GM23338 (cell line): ENCODE results near the gene CEP70. TPM values are rescaled to one million over a fixed set of nuclear protein-coding genes. Genes with fewer than 3 reads are reported as not detected.

Experiments
- ATAC-seq: fragments of 200-7000 bp; cut with Tn5 transposase; 3 replicates; pipeline ENCODE4 v1.9.1; 2020
- DNase-seq: peaks from one replicate; pipeline ENCODE4 v3.0.0-alpha.2; 2015; ENCODE audit warnings: low spot score
- H2AFZ ChIP-seq: fragments of 200-600 bp; sonication (generic); 2 replicates; pipeline ENCODE4 v1.8.0; 2016; ENCODE audit warnings: antibody characterized with exemption, mild to moderate bottlenecking, moderate library complexity
- H3F3A ChIP-seq: fragments of 200-600 bp; sonication (generic); replicated peaks from 2 replicates; pipeline ENCODE4 v1.8.0; 2017; ENCODE audit warnings: antibody characterized with exemption, mixed run types, low read depth
- H3K27ac ChIP-seq: fragments of 200-600 bp; sonication (generic); 2 replicates; pipeline ENCODE4 v1.6.1; 2016; ENCODE audit warnings: low read depth
- H3K27me3 ChIP-seq: fragments of 200-600 bp; sonication (generic); 2 replicates; pipeline ENCODE4 v1.8.0; 2016; ENCODE audit warnings: mild to moderate bottlenecking, mixed run types, moderate library complexity; ENCODE audit not compliant: insufficient read depth
- H3K36me3 ChIP-seq: fragments of 200-600 bp; sonication (generic); 2 replicates; pipeline ENCODE4 v1.8.0; 2016; ENCODE audit warnings: mild to moderate bottlenecking; ENCODE audit not compliant: insufficient read depth
- H3K4me1 ChIP-seq: fragments of 200-600 bp; sonication (generic); 2 replicates; pipeline ENCODE4 v1.8.0; 2016; ENCODE audit warnings: mild to moderate bottlenecking, moderate library complexity; ENCODE audit not compliant: insufficient read depth
- H3K4me2 ChIP-seq: fragments of 200-600 bp; sonication (generic); 2 replicates; pipeline ENCODE4 v1.7.1; 2017; ENCODE audit warnings: mixed run types
- H3K4me3 ChIP-seq: fragments of 200-600 bp; sonication (generic); 2 replicates; pipeline ENCODE4 v1.6.1; 2016; ENCODE audit warnings: mixed run types
- H3K79me2 ChIP-seq: fragments of 200-600 bp; sonication (generic); replicated peaks from 2 replicates; pipeline ENCODE4 v1.8.0; 2017; ENCODE audit warnings: mild to moderate bottlenecking; ENCODE audit not compliant: insufficient read depth
- H3K9me2 ChIP-seq: fragments of 200-600 bp; sonication (generic); 2 replicates; pipeline ENCODE4 v1.8.0; 2017; ENCODE audit not compliant: insufficient read depth
- H4K20me1 ChIP-seq: fragments of 200-600 bp; sonication (generic); replicated peaks from 2 replicates; pipeline ENCODE4 v1.8.0; 2017; ENCODE audit warnings: mild to moderate bottlenecking; ENCODE audit not compliant: insufficient read depth
- H3K27ac Mint-ChIP-seq: 2 replicates; pipeline ENCODE4 v1.8.0; 2020; ENCODE audit warnings: inconsistent platforms, mild to moderate bottlenecking, moderate library complexity, mixed read lengths
- H3K27me3 Mint-ChIP-seq: 3 replicates; pipeline ENCODE4 v1.8.0; 2022; ENCODE audit warnings: low read depth, mild to moderate bottlenecking, moderate library complexity, mixed read lengths, inconsistent platforms; ENCODE audit not compliant: insufficient read depth, poor library complexity
- H3K36me3 Mint-ChIP-seq: 3 replicates; pipeline ENCODE4 v1.8.0; 2021; ENCODE audit warnings: low read depth, mild to moderate bottlenecking, inconsistent platforms, moderate library complexity, mixed read lengths
- H3K4me1 Mint-ChIP-seq: 3 replicates; pipeline ENCODE4 v1.8.0; 2020; ENCODE audit warnings: mild to moderate bottlenecking, inconsistent platforms, mixed read lengths
- H3K4me3 Mint-ChIP-seq: 3 replicates; pipeline ENCODE4 v1.8.0; 2021; ENCODE audit warnings: moderate library complexity, mild to moderate bottlenecking, inconsistent platforms, mixed read lengths
- H3K9me3 Mint-ChIP-seq: 3 replicates; pipeline ENCODE4 v1.8.0; 2020; ENCODE audit warnings: moderate library complexity, mild to moderate bottlenecking, inconsistent platforms, mixed read lengths
- EZH2 ChIP-seq: fragments of 200-600 bp; sonication (generic); IDR thresholded peaks from one replicate; pipeline ENCODE4 v1.8.0; 2017; ENCODE audit warnings: antibody characterized with exemption, mild to moderate bottlenecking, low read depth; ENCODE audit not compliant: unreplicated experiment
- EZH2phosphoT487 ChIP-seq: fragments of 200-600 bp; sonication (generic); IDR thresholded peaks from one replicate; pipeline ENCODE4 v1.8.1; 2018; ENCODE audit warnings: antibody characterized with exemption; ENCODE audit not compliant: unreplicated experiment
- NANOG ChIP-seq: IDR thresholded peaks from 2 replicates; pipeline ENCODE4 v1.6.1; 2016; ENCODE audit warnings: antibody characterized with exemption, borderline replicate concordance
- polyA plus RNA-seq: library from polyadenylated mRNA; unstranded; fragments of >200 nt; fragmentation: Nextera tagmentation; extraction: Ambion mirVana; gene quantifications from 2 replicates; pipeline ENCODE4 v1.2.1, GENCODE V29; 2016
- total RNA-seq: library from RNA; depleted of rRNA; stranded (reverse); fragments of >200 nt; shearing (Covaris generic); gene quantifications from 2 replicates; pipeline ENCODE4 v1.2.3, GENCODE V29; 2014
- TF ChIP-seq, protein P1 (sequence below), 2 experiments: fragments of 200-600 bp in 1 of 2; sonication (generic) in 1 of 2; conservative IDR thresholded peaks; 2 replicates each; pipeline versions ENCODE4 v1.5.1 to v1.6.1; 2016 to 2017; ENCODE audit warnings: antibody characterized with exemption in 2 of 2, low read depth in 2 of 2, mild to moderate bottlenecking in 2 of 2, moderate library complexity in 1 of 2
- TF ChIP-seq, protein P2 (sequence below): fragments of 250-450 bp; sonication (Bioruptor Pico); IDR thresholded peaks from 2 replicates; pipeline ENCODE4 v1.5.0; 2020; ENCODE audit warnings: mild to moderate bottlenecking, moderate library complexity

CEP70 gene
- total and polyA plus RNA-seq, 2 experiments from 2014 or later = 28.8 to 31.4 TPM

GRCh38 chr3:138578141-138578540 lies 15.9 kb downstream of the CEP70 start:
- peaks cover 35% of the 10 kb centered on the region for H3K9me3 Mint-ChIP-seq
- Histone ChIP-seq H2AFZ (no peak overlapping the region), H3K4me1 (peaks cover 20% of the 10 kb centered on the region), H3K27me3 (no peaks in the 10 kb centered on the region), H3K27ac (no peak overlapping the region), H4K20me1 (no peaks in the 10 kb centered on the region), H3K4me3 (no peak overlapping the region), H3K79me2 (peaks cover 26% of the 10 kb centered on the region), H3K9me2 (0 out of 2 replicates have a peak, but pooled peaks cover 5% of the 10 kb centered on the region), H3F3A (no peaks in the 10 kb centered on the region), H3K4me2 (no peak overlapping the region), H3K36me3 (peaks cover 4% of the 10 kb centered on the region; the same call in 1 of the 2 replicates)
- peaks cover 17% of the 10 kb centered on the region for H3K4me1 Mint-ChIP-seq
- peaks cover 3% of the 10 kb centered on the region for H3K27me3 Mint-ChIP-seq
- H3K27ac Mint-ChIP-seq = no peak overlapping the region
- H3K36me3 Mint-ChIP-seq = peaks cover 37% of the 10 kb centered on the region
- no peak for ATAC-seq
- no peak for DNase-seq
- H3K4me3 Mint-ChIP-seq = no peak overlapping the region
- no peak for TF ChIP-seq NANOG
- no peak for TF ChIP-seq EZH2
- no peak for TF ChIP-seq EZH2phosphoT487
- TF ChIP-seq, protein P1, sequence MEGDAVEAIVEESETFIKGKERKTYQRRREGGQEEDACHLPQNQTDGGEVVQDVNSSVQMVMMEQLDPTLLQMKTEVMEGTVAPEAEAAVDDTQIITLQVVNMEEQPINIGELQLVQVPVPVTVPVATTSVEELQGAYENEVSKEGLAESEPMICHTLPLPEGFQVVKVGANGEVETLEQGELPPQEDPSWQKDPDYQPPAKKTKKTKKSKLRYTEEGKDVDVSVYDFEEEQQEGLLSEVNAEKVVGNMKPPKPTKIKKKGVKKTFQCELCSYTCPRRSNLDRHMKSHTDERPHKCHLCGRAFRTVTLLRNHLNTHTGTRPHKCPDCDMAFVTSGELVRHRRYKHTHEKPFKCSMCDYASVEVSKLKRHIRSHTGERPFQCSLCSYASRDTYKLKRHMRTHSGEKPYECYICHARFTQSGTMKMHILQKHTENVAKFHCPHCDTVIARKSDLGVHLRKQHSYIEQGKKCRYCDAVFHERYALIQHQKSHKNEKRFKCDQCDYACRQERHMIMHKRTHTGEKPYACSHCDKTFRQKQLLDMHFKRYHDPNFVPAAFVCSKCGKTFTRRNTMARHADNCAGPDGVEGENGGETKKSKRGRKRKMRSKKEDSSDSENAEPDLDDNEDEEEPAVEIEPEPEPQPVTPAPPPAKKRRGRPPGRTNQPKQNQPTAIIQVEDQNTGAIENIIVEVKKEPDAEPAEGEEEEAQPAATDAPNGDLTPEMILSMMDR (conservative IDR thresholded peaks at IDR 0.05; ENCODE audit: low read depth in 2 of 2) = no peak
- TF ChIP-seq, protein P2, sequence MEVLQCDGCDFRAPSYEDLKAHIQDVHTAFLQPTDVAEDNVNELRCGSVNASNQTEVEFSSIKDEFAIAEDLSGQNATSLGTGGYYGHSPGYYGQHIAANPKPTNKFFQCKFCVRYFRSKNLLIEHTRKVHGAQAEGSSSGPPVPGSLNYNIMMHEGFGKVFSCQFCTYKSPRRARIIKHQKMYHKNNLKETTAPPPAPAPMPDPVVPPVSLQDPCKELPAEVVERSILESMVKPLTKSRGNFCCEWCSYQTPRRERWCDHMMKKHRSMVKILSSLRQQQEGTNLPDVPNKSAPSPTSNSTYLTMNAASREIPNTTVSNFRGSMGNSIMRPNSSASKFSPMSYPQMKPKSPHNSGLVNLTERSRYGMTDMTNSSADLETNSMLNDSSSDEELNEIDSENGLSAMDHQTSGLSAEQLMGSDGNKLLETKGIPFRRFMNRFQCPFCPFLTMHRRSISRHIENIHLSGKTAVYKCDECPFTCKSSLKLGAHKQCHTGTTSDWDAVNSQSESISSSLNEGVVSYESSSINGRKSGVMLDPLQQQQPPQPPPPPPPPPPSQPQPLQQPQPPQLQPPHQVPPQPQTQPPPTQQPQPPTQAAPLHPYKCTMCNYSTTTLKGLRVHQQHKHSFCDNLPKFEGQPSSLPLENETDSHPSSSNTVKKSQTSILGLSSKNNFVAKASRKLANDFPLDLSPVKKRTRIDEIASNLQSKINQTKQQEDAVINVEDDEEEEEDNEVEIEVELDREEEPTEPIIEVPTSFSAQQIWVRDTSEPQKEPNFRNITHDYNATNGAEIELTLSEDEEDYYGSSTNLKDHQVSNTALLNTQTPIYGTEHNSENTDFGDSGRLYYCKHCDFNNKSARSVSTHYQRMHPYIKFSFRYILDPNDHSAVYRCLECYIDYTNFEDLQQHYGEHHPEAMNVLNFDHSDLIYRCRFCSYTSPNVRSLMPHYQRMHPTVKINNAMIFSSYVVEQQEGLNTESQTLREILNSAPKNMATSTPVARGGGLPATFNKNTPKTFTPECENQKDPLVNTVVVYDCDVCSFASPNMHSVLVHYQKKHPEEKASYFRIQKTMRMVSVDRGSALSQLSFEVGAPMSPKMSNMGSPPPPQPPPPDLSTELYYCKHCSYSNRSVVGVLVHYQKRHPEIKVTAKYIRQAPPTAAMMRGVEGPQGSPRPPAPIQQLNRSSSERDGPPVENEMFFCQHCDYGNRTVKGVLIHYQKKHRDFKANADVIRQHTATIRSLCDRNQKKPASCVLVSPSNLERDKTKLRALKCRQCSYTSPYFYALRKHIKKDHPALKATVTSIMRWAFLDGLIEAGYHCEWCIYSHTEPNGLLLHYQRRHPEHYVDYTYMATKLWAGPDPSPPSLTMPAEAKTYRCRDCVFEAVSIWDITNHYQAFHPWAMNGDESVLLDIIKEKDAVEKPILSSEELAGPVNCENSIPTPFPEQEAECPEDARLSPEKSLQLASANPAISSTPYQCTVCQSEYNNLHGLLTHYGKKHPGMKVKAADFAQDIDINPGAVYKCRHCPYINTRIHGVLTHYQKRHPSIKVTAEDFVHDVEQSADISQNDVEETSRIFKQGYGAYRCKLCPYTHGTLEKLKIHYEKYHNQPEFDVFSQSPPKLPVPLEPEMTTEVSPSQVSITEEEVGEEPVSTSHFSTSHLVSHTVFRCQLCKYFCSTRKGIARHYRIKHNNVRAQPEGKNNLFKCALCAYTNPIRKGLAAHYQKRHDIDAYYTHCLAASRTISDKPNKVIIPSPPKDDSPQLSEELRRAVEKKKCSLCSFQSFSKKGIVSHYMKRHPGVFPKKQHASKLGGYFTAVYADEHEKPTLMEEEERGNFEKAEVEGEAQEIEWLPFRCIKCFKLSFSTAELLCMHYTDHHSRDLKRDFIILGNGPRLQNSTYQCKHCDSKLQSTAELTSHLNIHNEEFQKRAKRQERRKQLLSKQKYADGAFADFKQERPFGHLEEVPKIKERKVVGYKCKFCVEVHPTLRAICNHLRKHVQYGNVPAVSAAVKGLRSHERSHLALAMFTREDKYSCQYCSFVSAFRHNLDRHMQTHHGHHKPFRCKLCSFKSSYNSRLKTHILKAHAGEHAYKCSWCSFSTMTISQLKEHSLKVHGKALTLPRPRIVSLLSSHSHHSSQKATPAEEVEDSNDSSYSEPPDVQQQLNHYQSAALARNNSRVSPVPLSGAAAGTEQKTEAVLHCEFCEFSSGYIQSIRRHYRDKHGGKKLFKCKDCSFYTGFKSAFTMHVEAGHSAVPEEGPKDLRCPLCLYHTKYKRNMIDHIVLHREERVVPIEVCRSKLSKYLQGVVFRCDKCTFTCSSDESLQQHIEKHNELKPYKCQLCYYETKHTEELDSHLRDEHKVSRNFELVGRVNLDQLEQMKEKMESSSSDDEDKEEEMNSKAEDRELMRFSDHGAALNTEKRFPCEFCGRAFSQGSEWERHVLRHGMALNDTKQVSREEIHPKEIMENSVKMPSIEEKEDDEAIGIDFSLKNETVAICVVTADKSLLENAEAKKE (CRISPR knock-in tag) = no peak
